T-cell (primary cell): Measurements from ENCODE around the gene SLC8A1. TPM values are rescaled to one million over a fixed set of nuclear protein-coding genes. Genes with fewer than 3 reads are reported as not detected.

Source experiments
- ATAC-seq, 4 experiments: fragments of 200-7000 bp in 3 of 4; fragments of 150-1000 bp in 1 of 4; cut with Tn5 transposase; replicated peaks in 1 of 4; 1 replicate in 3 of 4; 2 replicates in 1 of 4; pipeline ENCODE4 v1.10.0; 2021; ENCODE audit warnings: moderate library complexity in 3 of 4, mild to moderate bottlenecking in 2 of 4, moderate number of reproducible peaks in 1 of 4
- CTCF ChIA-PET, 2 donors: fragments of 300-600 bp; sonication (Branson Sonifier 250); formaldehyde crosslinking; loops; one replicate each; lab custom pipeline; 2022; ENCODE audit warnings: antibody characterized with exemption in 2 of 2; lab: Charles Lee
- POLR2A ChIA-PET, 2 donors: fragments of 300-600 bp; sonication (Branson Sonifier 250); formaldehyde crosslinking; loops; one replicate each; lab custom pipeline; 2022; ENCODE audit warnings: antibody characterized with exemption in 2 of 2; lab: Charles Lee
- DNase-seq, 35 experiments: peaks; one replicate each; pipeline versions ENCODE4 v3.0.0 to v3.0.0-alpha.2; 2013 to 2023
- H3K27ac ChIP-seq: one replicate; pipeline ENCODE4 v1.5.1; 2013; ENCODE audit warnings: low read length
- H3K27me3 ChIP-seq, 2 experiments: replicated peaks in 1 of 2; 1 replicate in 1 of 2; 2 replicates in 1 of 2; pipeline versions ENCODE4 v1.6.1 to v1.7.0; 2013; ENCODE audit warnings: low read length in 1 of 2, mixed read lengths in 1 of 2; ENCODE audit not compliant: control insufficient read depth in 2 of 2, insufficient read depth in 2 of 2; ENCODE audit errors: extremely low read depth in 1 of 2
- H3K36me3 ChIP-seq, 2 donors: 1 replicate in 1 of 2; 2 replicates in 1 of 2; pipeline versions ENCODE4 v1.6.1 to v1.7.0; 2013; ENCODE audit warnings: low read length in 1 of 2; ENCODE audit not compliant: control insufficient read depth in 2 of 2, insufficient read depth in 1 of 2; ENCODE audit errors: extremely low read depth in 1 of 2
- H3K4me1 ChIP-seq, 2 experiments: 1 replicate in 1 of 2; 2 replicates in 1 of 2; pipeline versions ENCODE4 v1.6.1 to v1.7.0; 2013; ENCODE audit warnings: low read length in 2 of 2, mixed read lengths in 1 of 2; ENCODE audit not compliant: insufficient read depth in 2 of 2, control insufficient read depth in 1 of 2; ENCODE audit errors: extremely low read depth in 1 of 2
- H3K4me3 ChIP-seq, 2 donors: 1 replicate in 1 of 2; 2 replicates in 1 of 2; pipeline versions ENCODE4 v1.5.1 to v1.7.0; 2013; ENCODE audit warnings: mild to moderate bottlenecking in 2 of 2, low read length in 1 of 2, moderate library complexity in 1 of 2; ENCODE audit not compliant: control insufficient read depth in 1 of 2; ENCODE audit errors: extremely low read depth in 1 of 2
- H3K9me3 ChIP-seq: 2 replicates; pipeline ENCODE4 v1.7.0; 2013
- H3K27ac Mint-ChIP-seq, 2 donors: one replicate each; pipeline ENCODE4 v1.8.0; 2020 to 2021; ENCODE audit warnings: mild to moderate bottlenecking in 2 of 2, mixed read lengths in 2 of 2
- H3K27me3 Mint-ChIP-seq, 2 donors: one replicate each; pipeline ENCODE4 v1.8.0; 2021 to 2022; ENCODE audit warnings: mixed read lengths in 2 of 2
- H3K36me3 Mint-ChIP-seq: one replicate; pipeline ENCODE4 v1.8.0; 2021; ENCODE audit warnings: mixed read lengths
- H3K4me1 Mint-ChIP-seq, 3 donors: one replicate each; pipeline ENCODE4 v1.8.0; 2020 to 2022; ENCODE audit warnings: mixed read lengths in 3 of 3, mild to moderate bottlenecking in 1 of 3
- H3K4me3 Mint-ChIP-seq, 3 donors: one replicate each; pipeline ENCODE4 v1.8.0; 2020 to 2022; ENCODE audit warnings: mild to moderate bottlenecking in 3 of 3, mixed read lengths in 3 of 3, moderate library complexity in 3 of 3
- H3K9me3 Mint-ChIP-seq, 3 donors: one replicate each; pipeline ENCODE4 v1.8.0; 2020 to 2022; ENCODE audit warnings: mixed read lengths in 3 of 3
- WGBS: methylation state at CpG from one replicate; pipeline ENCODE4 v1.1.5; 2013; ENCODE audit warnings: missing lambda C conversion rate; ENCODE audit not compliant: insufficient coverage; 5-methylcytosine and 5-hydroxymethylcytosine counted together
- total RNA-seq, 35 experiments: library from RNA in 6 of 35; stranded (reverse) in 6 of 35; fragments of 120-200 nt in 1 of 35; gene quantifications; one replicate each; pipeline versions ENCODE4 v1.2.1 to v1.2.4 and lab custom pipeline; 2013 to 2026

The SLC8A1 gene
- total RNA-seq, 5 donors from 2014 or later (not counting 1 experiment from before 2014, with no cell fraction given): 0.09 to 0.35 (median 0.13) TPM

GRCh38 chr2:40299781-40300180 is 152.1 kb downstream of the SLC8A1 start:
- Mint-ChIP-seq H3K9me3 (no peaks in the 10 kb centered on the region), H3K36me3 (no peaks in the 10 kb centered on the region), H3K27me3 (no peaks in the 10 kb centered on the region), H3K4me3 (no peak overlapping the region), H3K27ac (no peak overlapping the region), H3K4me1 (no peaks in the 10 kb centered on the region)
- H3K27ac ChIP-seq: no peak overlapping the region
- H3K27me3 ChIP-seq: no peaks in the 10 kb centered on the region
- WGBS: 86% methylated on average over 1 of the region's 2 CpGs
- DNase-seq: no peak
- no peak overlapping the region for H3K4me3 ChIP-seq
- ATAC-seq: no peak
- CTCF ChIA-PET: no interaction called here
- H3K36me3 ChIP-seq: no peaks in the 10 kb centered on the region
- POLR2A ChIA-PET: no interaction called here
- H3K4me1 ChIP-seq: no peaks in the 10 kb centered on the region
- no peaks in the 10 kb centered on the region for H3K9me3 ChIP-seq

GRCh38 chr2:40299173-40299572 is 152.7 kb downstream of the SLC8A1 start:
- H3K27me3 ChIP-seq: no peaks in the 10 kb centered on the region
- no peaks in the 10 kb centered on the region for H3K4me1 ChIP-seq
- H3K36me3 ChIP-seq: no peaks in the 10 kb centered on the region
- CTCF ChIA-PET: no interaction called here
- DNase-seq (no peak), ATAC-seq (no peak)
- Mint-ChIP-seq H3K4me3 (no peak overlapping the region), H3K9me3 (no peaks in the 10 kb centered on the region), H3K36me3 (no peaks in the 10 kb centered on the region), H3K27me3 (no peaks in the 10 kb centered on the region), H3K4me1 (no peaks in the 10 kb centered on the region), H3K27ac (no peak overlapping the region)
- WGBS: no CpG with 5 or more reads among the region's 1 CpG
- POLR2A ChIA-PET: no interaction called here
- H3K27ac ChIP-seq: no peak overlapping the region
- H3K9me3 ChIP-seq: no peaks in the 10 kb centered on the region
- H3K4me3 ChIP-seq: no peak overlapping the region

- H3K9me3 Mint-ChIP-seq: no peaks in the 10 kb centered on the region
- H3K36me3 ChIP-seq: no peaks in the 10 kb centered on the region
- no peaks in the 10 kb centered on the region for H3K36me3 Mint-ChIP-seq
- ATAC-seq: no peak
- POLR2A ChIA-PET: no interaction called here
- no peaks in the 10 kb centered on the region for H3K4me1 Mint-ChIP-seq
- no peaks in the 10 kb centered on the region for H3K27me3 ChIP-seq
- WGBS: no CpG with 5 or more reads among the region's 3 CpGs
- no peak for DNase-seq
- CTCF ChIA-PET: no interaction called here
- no peak overlapping the region for H3K4me3 Mint-ChIP-seq
- H3K9me3 ChIP-seq: no peaks in the 10 kb centered on the region
- no peaks in the 10 kb centered on the region for H3K4me1 ChIP-seq
- no peak overlapping the region for H3K4me3 ChIP-seq
- no peak overlapping the region for H3K27ac Mint-ChIP-seq
- no peaks in the 10 kb centered on the region for H3K27me3 Mint-ChIP-seq
- no peak overlapping the region for H3K27ac ChIP-seq
Observed at GRCh38 chr2:40298026-40298425, 153.9 kb downstream of the SLC8A1 start.

GRCh38 chr2:40292291-40292690 is 159.6 kb downstream of the SLC8A1 start:
- H3K9me3 Mint-ChIP-seq: no peaks in the 10 kb centered on the region

GRCh38 chr2:40289771-40290404 is 162.0 kb downstream of the SLC8A1 start:
- no peaks in the 10 kb centered on the region for H3K36me3 ChIP-seq
- no peaks in the 10 kb centered on the region for H3K27me3 Mint-ChIP-seq
- H3K4me3 ChIP-seq: no peak overlapping the region
- ATAC-seq (no peak), DNase-seq (no peak)
- H3K4me1 ChIP-seq: no peaks in the 10 kb centered on the region
- ChIA-PET POLR2A (no interaction called here), CTCF (no interaction called here)
- no peaks in the 10 kb centered on the region for H3K9me3 ChIP-seq
- peak overlapping the region; percentile 3 to 34 (median 30) for H3K4me3 Mint-ChIP-seq
- H3K36me3 Mint-ChIP-seq: no peaks in the 10 kb centered on the region
- H3K4me1 Mint-ChIP-seq: no peaks in the 10 kb centered on the region
- H3K9me3 Mint-ChIP-seq: no peaks in the 10 kb centered on the region
- no CpG with 5 or more reads among the region's 7 CpGs for WGBS
- H3K27ac ChIP-seq: no peak overlapping the region
- H3K27ac Mint-ChIP-seq: no peak overlapping the region
- no peaks in the 10 kb centered on the region for H3K27me3 ChIP-seq

More at GRCh38 chr2:40292291-40292690, 159.6 kb downstream of the SLC8A1 start:
- H3K27ac Mint-ChIP-seq: no peak overlapping the region
- ATAC-seq (no peak), DNase-seq (no peak)
- H3K4me3 Mint-ChIP-seq: no peak overlapping the region
- ChIA-PET CTCF (no interaction called here), POLR2A (no interaction called here)
- H3K4me3 ChIP-seq: no peak overlapping the region
- no peaks in the 10 kb centered on the region for H3K27me3 ChIP-seq
- H3K4me1 ChIP-seq: no peaks in the 10 kb centered on the region
- no peaks in the 10 kb centered on the region for H3K36me3 Mint-ChIP-seq
- no peaks in the 10 kb centered on the region for H3K27me3 Mint-ChIP-seq
- no peaks in the 10 kb centered on the region for H3K36me3 ChIP-seq
- WGBS: no CpG with 5 or more reads among the region's 1 CpG
- H3K27ac ChIP-seq: no peak overlapping the region
- H3K4me1 Mint-ChIP-seq: no peaks in the 10 kb centered on the region
- no peaks in the 10 kb centered on the region for H3K9me3 ChIP-seq

- Histone ChIP-seq H3K4me1 (no peaks in the 10 kb centered on the region), H3K36me3 (no peaks in the 10 kb centered on the region), H3K27me3 (no peaks in the 10 kb centered on the region), H3K9me3 (no peaks in the 10 kb centered on the region), H3K4me3 (no peak overlapping the region), H3K27ac (no peak overlapping the region)
- Mint-ChIP-seq H3K9me3 (no peaks in the 10 kb centered on the region), H3K4me1 (no peaks in the 10 kb centered on the region), H3K36me3 (no peaks in the 10 kb centered on the region), H3K27me3 (no peaks in the 10 kb centered on the region), H3K4me3 (no peak overlapping the region), H3K27ac (no peak overlapping the region)
- POLR2A ChIA-PET: no interaction called here
- CTCF ChIA-PET: no interaction called here
- 17% methylated on average over 2 of the region's 3 CpGs for WGBS
- ATAC-seq (no peak), DNase-seq (no peak)
Observed at GRCh38 chr2:40287773-40288172, 164.1 kb downstream of the SLC8A1 start.

GRCh38 chr2:40287195-40287594 is 164.7 kb downstream of the SLC8A1 start:
- Mint-ChIP-seq H3K4me3 (no peak overlapping the region), H3K27me3 (no peaks in the 10 kb centered on the region), H3K27ac (no peak overlapping the region), H3K36me3 (no peaks in the 10 kb centered on the region), H3K9me3 (no peaks in the 10 kb centered on the region), H3K4me1 (no peaks in the 10 kb centered on the region)
- Histone ChIP-seq H3K4me1 (no peaks in the 10 kb centered on the region), H3K27me3 (no peaks in the 10 kb centered on the region), H3K36me3 (no peaks in the 10 kb centered on the region), H3K9me3 (no peaks in the 10 kb centered on the region), H3K27ac (no peak overlapping the region), H3K4me3 (no peak overlapping the region)
- DNase-seq (no peak), ATAC-seq (no peak)
- CTCF ChIA-PET: no interaction called here
- POLR2A ChIA-PET: no interaction called here
- no CpG with 5 or more reads among the region's 2 CpGs for WGBS
